ENCODE data around the gene PRKAG1.

DNA sequence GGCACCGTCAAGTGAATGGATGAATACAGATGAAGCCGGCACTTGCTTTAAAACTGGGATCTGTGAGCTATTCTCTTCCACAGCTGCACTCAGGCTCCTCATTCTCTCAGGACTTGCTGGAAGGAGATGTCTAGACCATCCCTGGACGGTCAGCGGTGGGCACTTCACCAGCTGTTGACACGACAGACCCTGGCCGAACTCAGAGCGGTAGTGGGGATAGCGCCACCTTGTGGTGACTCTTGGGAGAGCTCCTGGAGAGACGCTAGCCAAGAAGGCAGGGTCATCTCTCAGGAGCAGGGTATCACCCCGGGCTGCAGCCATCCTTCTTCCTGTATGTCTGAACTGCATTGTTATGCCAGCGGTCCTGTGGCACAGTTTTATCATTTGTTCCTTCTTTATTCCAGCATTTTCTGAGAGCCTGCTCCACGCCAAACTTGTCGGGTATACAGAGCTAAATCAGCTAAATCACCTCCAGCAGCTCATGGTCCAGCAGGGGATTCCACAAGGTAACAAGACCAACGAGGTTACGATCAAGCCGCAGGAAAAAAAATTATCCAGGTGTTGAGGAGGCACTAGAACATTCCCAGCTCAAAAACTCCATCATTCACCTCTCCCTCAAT is 30.4 kb downstream of the PRKAG1 start:
- peak; percentile 7 for TF ChIP-seq EZH2 (IDR thresholded peaks at IDR 0.05; ENCODE audit: insufficient read depth, low read length)
- peak; percentile 73 for TF ChIP-seq CTCF (IDR thresholded peaks at IDR 0.05; ENCODE audit: insufficient read depth, low read depth, low read length)

All from astrocyte (in vitro differentiated cells and primary cell).